K562 (cell line): Measurements from ENCODE around the gene TBR1. TPM values are rescaled to one million over a fixed set of nuclear protein-coding genes. Genes with fewer than 3 reads are reported as not detected.

ENCODE experiments used
- CBX2 ChIP-seq: fragments of 200-600 bp; sonication (generic); IDR thresholded peaks from one replicate; pipeline ENCODE4 v1.6.1; 2012; ENCODE audit warnings: mild to moderate bottlenecking, low read length, inconsistent platforms; ENCODE audit not compliant: insufficient read depth, poor library complexity, severe bottlenecking
- HDAC2 ChIP-seq: fragments of 450-650 bp; IDR thresholded peaks from 2 replicates; pipeline ENCODE4 v1.6.1; 2016; ENCODE audit warnings: mild to moderate bottlenecking
- HINFP ChIP-seq: fragments of 450-650 bp; conservative IDR thresholded peaks from 2 replicates; pipeline ENCODE4 v1.6.1; 2016; ENCODE audit warnings: missing genetic modification characterization, low read depth, mild to moderate bottlenecking, control low read depth, missing compliant biosample characterization
- HMGN3 ChIP-seq: IDR thresholded peaks from 2 replicates; pipeline ENCODE4 v1.6.1; 2011; ENCODE audit warnings: borderline replicate concordance, low read depth, mild to moderate bottlenecking, mixed read lengths, low read length; ENCODE audit not compliant: insufficient read length; ENCODE audit errors: extremely low read depth
- POLR2A ChIP-seq: fragments of 450-650 bp; conservative IDR thresholded peaks from 2 replicates; pipeline ENCODE4 v1.6.1; 2016
- SREBF1 ChIP-seq: fragments of 150-350 bp; IDR thresholded peaks from 2 replicates; pipeline ENCODE4 v1.6.1; 2014; ENCODE audit warnings: antibody characterized with exemption, low read depth, low read length, borderline replicate concordance
- polyA plus RNA-seq, 8 experiments: library from polyadenylated mRNA; depleted of rRNA in 4 of 8; stranded (reverse) in 5 of 8; unstranded in 3 of 8; fragments of >200 nt; fragmentation: Nextera tagmentation in 2 of 8; fragmentation: Illumina TruSeq in 1 of 8; extraction: Ambion mirVana in 2 of 8; extraction: Trizol in 1 of 8; gene quantifications; 2 replicates each; pipeline versions ENCODE4 v1.2.1 to v1.2.3, GENCODE V29; 2011 to 2014; ENCODE audit warnings: inconsistent platforms in 1 of 8, missing spikeins in 1 of 8
- total RNA-seq, 7 experiments: library from RNA; depleted of rRNA in 6 of 7; stranded (reverse); fragments of >200 nt in 6 of 7; fragmentation: Illumina TruSeq in 2 of 7; extraction: Trizol in 2 of 7; gene quantifications; 2 replicates each; pipeline versions ENCODE4 v1.2.1 to v1.2.3, GENCODE V29; 2011 to 2021; ENCODE audit warnings: low replicate concordance in 1 of 7
- TF ChIP-seq, protein P1 (sequence below): sonication (generic); formaldehyde crosslinking; IDR thresholded peaks from 2 replicates; pipeline ENCODE4 v1.8.1; 2023; ENCODE audit warnings: missing genetic modification reagents, mild to moderate bottlenecking, borderline replicate concordance
- TF ChIP-seq, protein P2 (sequence below): sonication (generic); formaldehyde crosslinking; IDR thresholded peaks from 2 replicates; pipeline ENCODE4 v1.8.0; 2022; ENCODE audit warnings: missing genetic modification reagents, mild to moderate bottlenecking, moderate library complexity, borderline replicate concordance

The TBR1 gene
- total and polyA plus RNA-seq, 9 of the 15 experiments (the other 6 are each of a cell fraction or from before 2014, with no cell fraction given): 0.01 to 0.09 TPM; not detected in 7

- TF ChIP-seq, protein P1, sequence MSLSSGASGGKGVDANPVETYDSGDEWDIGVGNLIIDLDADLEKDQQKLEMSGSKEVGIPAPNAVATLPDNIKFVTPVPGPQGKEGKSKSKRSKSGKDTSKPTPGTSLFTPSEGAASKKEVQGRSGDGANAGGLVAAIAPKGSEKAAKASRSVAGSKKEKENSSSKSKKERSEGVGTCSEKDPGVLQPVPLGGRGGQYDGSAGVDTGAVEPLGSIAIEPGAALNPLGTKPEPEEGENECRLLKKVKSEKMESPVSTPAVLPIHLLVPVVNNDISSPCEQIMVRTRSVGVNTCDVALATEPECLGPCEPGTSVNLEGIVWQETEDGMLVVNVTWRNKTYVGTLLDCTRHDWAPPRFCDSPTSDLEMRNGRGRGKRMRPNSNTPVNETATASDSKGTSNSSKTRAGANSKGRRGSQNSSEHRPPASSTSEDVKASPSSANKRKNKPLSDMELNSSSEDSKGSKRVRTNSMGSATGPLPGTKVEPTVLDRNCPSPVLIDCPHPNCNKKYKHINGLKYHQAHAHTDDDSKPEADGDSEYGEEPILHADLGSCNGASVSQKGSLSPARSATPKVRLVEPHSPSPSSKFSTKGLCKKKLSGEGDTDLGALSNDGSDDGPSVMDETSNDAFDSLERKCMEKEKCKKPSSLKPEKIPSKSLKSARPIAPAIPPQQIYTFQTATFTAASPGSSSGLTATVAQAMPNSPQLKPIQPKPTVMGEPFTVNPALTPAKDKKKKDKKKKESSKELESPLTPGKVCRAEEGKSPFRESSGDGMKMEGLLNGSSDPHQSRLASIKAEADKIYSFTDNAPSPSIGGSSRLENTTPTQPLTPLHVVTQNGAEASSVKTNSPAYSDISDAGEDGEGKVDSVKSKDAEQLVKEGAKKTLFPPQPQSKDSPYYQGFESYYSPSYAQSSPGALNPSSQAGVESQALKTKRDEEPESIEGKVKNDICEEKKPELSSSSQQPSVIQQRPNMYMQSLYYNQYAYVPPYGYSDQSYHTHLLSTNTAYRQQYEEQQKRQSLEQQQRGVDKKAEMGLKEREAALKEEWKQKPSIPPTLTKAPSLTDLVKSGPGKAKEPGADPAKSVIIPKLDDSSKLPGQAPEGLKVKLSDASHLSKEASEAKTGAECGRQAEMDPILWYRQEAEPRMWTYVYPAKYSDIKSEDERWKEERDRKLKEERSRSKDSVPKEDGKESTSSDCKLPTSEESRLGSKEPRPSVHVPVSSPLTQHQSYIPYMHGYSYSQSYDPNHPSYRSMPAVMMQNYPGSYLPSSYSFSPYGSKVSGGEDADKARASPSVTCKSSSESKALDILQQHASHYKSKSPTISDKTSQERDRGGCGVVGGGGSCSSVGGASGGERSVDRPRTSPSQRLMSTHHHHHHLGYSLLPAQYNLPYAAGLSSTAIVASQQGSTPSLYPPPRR (CRISPR knock-in tag): no peak
- no peak for TF ChIP-seq HDAC2
- no peak for TF ChIP-seq POLR2A
- TF ChIP-seq HINFP (tag): no peak
- TF ChIP-seq CBX2: no peak
- TF ChIP-seq, protein P2, sequence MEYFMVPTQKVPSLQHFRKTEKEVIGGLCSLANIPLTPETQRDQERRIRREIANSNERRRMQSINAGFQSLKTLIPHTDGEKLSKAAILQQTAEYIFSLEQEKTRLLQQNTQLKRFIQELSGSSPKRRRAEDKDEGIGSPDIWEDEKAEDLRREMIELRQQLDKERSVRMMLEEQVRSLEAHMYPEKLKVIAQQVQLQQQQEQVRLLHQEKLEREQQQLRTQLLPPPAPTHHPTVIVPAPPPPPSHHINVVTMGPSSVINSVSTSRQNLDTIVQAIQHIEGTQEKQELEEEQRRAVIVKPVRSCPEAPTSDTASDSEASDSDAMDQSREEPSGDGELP: no peak
- no peak for TF ChIP-seq SREBF1
- TF ChIP-seq HMGN3: no peak
- TF ChIP-seq, all 486 proteins: peak for 0
Observed at GRCh38 chr2:161448431-161448830, 32.3 kb downstream of the TBR1 start (continued).
